GM21447 (cell line): ENCODE results near the gene KCNK5.

ENCODE experiments used
- ATAC-seq: cut with Tn5 transposase; IDR thresholded peaks from one replicate; pipeline ENCODE4 v1.9.1; 2021; ENCODE audit not compliant: unreplicated experiment

Gene KCNK5

DNA sequence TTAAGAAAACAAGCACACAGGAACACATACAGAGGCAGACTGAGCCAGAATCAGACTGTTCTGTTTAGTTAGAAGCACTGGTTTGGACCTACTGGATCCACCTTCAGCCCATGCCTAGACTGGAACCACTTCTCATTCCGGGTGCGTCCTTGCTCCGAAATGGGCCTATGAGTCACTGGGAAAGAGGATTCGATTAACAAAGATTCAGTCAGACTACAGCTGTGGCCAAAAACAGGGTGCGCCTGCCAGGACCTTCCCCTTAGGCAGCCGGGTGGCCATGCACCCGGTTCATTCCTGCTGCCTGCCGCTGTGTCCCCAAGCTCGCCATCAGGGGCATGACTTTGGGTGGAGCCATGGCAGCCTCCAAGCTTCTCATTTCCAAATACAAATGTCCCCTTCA, 14.5 kb upstream of the KCNK5 start:
- no peak for ATAC-seq

DNA sequence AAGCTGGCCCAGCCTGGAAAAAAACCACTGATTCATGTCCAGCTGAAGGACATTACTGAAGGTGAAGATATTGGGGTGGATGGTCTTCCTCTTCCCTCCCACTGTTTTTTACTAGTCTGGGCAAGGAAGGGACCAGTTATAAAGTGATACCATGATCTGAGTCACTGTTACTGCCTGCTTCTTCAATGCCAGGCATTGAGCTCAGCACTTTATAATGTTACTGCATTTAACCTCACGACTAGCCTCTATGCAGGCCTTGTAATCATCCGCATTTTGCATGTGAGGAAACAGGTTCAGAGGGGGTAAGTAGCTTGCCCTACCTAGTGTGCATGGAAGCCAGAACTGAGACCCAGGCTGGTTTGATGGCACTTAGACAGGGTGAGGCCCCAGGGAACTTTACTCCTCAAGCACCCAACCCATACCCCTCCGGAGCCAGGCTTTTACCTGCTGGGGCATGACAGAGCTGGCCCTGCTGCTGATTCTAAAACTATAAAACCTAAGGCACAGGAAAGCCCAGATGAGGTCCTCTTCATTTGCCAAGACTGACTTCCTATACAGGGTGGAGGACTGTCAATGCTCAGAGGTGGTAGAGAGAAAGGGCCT, 11.0 kb upstream of the KCNK5 start:
- no peak for ATAC-seq

- ATAC-seq, result no peak
Measured at GRCh38 chr6:39239527-39240154, 10.4 kb upstream of the KCNK5 start.

DNA sequence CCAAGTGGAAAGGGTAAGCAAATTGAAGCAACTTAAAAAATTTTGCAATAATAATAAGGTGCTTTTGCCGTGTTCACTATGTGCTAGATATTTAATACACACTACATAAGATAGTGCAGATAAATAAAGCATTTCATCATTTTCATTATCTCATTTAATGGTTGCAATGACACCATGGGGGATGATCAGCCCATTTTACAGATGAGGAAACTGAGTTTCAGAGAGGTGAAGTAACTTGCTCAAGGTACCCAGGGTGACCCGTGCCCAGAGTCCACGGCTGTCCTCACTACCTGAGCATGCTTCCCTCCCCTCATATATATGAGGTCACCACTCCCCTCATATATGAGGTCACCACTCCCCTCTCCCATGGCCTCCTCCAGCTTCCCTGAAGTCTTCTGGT, 7.5 kb upstream of the KCNK5 start:
- ATAC-seq, result no peak

DNA sequence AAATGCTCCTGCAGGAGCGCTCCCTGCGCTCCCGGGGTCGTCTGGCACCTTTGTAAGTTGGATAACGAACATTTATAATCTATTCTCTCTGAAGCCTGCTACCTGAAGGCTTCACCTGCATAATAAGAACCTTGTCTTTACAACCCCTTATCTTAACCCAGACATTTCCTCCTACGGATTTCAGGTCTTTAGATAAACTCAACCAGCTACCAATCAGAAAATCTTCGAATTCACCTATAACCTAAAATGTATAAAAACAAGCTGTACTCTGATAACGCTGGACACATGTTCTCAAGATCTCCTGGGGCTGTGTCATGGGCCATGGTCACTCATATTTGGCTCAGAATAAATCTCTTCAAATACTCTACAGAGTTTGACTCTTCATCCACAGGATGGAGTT, 4.1 kb upstream of the KCNK5 start:
- no peak for ATAC-seq

DNA sequence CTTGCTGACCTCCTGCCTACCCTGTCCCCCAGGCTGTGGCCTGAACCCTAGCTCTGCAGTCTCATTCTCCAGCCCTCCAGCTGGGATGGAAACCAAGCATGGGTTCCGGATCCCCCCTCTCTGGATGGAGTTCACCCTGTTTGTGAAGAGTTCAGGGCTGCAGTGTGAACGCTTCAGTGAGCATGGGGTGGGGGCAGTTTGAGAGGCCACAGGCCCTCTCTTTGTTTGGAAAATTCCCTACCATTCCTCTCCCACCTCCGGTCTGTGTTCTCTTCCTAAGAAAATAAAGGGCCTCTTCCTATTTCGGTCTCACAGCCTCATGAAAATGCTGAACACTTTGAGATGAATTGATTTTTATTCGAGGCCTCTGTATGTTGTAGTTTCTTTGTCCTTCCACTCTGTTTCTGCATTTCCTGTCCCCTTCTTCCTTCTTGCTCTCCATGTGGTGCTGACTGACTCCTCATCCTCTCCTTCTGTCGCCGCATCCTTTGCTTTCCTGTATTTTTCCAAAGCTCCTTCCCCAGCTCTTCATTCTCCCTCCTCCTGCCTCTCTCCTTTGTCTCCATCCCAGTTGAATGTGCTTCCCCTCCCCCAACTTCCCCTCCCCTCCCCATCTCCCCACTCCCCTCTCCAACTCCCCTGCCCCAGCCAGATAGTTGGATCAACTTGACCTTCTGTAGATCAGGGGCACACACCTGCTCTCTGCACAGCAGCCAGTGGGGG, 2.4 kb upstream of the KCNK5 start:
- ATAC-seq, result no peak

- ATAC-seq, result no peak
Measured at GRCh38 chr6:39230654-39231035, 1.4 kb upstream of the KCNK5 start.

DNA sequence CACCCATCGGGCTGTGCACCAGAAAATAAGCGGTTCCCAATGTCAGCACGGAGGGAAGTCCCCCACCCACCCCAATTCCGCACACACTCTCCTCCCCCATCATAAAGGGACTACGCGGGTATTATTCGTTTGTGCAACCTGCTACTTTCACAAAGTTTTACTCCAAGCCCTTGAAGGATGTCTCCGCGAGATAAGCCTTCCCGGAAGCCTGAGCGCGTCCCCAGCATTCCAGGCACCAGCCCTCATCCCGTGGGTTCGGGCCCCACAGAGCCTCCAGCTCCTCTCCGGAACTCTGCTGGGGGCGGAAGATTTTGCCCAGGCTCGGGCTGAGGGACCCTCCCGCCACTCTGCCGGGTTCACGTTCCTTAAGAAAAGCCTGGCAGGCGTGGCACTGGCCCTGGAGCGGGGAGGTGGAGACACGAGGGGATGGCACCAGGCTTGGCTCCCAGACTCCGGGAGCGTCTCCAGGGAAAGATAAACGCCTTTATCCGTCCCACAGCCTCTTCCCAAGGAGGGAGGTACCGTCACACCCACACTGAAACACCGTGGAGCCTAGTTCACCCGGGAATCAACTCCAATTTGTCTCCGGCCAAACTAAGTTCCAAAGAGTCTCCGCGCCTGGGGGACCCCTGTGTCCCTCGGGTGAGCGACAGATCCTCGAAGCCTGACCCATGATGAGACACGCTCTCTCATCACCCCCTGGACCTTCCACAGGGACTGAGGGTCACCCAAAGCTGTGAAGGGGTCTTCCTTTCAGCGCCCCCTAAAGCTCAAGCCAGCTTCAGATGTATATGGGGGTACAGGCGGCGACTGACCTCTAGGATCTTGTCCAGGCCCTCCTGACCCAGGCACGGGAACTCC, 934 bp downstream of the KCNK5 start:
- ATAC-seq, result no peak

- no peak for ATAC-seq
Measured at GRCh38 chr6:39227476-39227875, 1.8 kb downstream of the KCNK5 start.

DNA sequence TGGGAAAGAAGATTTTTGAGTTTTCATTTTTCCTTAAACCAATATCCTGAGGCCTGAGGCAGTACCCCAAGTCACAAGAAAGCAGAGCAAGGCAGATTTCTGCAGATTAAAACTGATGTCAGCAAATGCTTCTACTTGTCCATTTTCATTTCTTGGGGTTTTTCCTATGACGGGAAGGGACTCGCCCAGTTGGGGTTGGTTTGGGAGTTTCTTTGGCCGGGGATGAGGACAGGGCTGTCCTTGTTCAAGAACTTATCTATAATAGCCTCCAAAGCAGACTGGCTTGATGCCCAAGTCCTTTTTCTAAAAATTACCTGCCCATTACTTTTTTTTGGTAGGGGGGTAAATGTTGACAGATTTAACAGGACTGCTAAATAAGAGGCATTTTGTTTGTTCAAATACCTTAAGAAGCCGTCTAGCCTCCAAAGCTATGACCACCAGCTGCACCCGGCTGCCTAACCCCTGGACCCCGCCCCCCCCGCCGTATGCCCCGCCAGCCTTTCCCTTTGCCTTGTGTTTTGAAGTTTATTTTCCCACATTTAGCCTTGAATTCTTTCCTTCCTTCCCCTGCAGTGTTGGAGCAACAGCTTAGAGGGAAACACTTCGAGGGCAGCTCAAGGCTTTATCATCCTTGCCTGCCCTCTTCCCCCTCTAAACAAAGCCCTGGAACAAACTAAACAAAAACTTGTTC, 2.5 kb downstream of the KCNK5 start:
- no peak for ATAC-seq

GRCh38 chr6:39225946-39226437, 3.3 kb downstream of the KCNK5 start:
- no peak for ATAC-seq

GRCh38 chr6:39225543-39225942, 3.7 kb downstream of the KCNK5 start:
- ATAC-seq, result no peak

DNA sequence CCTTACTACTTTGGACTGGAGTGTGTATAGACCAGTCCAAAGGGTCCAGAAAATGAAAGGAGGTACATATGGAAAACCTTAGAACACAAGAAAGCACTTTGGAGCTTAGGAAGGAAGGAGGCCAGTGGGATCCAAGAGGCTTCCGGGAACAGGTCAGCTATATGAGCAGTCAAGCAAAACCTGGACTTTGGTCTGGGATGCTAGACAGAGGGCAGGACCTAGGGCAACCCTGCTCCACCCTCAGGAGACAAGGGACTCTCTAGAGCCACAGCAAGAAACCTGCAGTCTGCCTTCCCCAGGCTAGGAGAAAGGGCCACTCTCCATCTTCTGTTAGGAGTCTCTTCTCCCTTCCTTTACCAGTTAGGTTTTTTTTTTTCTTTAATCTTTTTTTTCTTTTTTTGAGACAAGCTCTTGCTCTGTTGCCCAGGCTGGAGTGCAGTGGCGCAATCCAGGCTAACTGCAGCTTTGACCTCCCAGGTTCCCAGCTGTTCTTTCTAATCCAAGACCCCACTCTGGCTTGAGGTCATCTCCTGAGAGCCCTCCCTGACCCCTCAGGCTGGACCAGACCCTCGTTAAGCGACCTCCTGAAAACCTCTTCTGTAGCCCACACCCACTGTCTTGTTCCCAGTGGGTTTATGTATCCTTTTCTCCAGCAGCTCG, 4.6 kb downstream of the KCNK5 start:
- ATAC-seq, result no peak

DNA sequence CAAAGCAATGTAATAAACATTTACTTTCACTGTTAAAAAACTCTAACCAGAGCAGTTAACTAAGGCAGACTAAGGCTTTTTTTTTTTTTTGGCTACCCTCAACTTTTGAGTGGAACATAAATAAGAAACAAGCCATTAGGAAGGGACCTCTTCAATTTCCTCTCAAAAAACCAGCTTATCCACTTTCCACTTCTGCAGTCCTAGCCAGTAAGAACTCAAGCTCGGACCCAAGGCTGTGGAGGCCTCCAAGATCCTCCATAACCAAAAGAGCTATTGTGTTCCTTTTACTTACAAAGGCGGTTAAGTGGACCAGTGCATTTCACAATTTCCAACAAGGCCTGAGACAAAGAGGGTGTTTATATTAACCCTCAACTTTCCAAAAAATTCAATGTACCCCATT, 5.3 kb downstream of the KCNK5 start:
- no peak for ATAC-seq

GRCh38 chr6:39223555-39223954, 5.7 kb downstream of the KCNK5 start:
- ATAC-seq, result no peak

GRCh38 chr6:39223061-39223460, 6.2 kb downstream of the KCNK5 start:
- ATAC-seq, result no peak

DNA sequence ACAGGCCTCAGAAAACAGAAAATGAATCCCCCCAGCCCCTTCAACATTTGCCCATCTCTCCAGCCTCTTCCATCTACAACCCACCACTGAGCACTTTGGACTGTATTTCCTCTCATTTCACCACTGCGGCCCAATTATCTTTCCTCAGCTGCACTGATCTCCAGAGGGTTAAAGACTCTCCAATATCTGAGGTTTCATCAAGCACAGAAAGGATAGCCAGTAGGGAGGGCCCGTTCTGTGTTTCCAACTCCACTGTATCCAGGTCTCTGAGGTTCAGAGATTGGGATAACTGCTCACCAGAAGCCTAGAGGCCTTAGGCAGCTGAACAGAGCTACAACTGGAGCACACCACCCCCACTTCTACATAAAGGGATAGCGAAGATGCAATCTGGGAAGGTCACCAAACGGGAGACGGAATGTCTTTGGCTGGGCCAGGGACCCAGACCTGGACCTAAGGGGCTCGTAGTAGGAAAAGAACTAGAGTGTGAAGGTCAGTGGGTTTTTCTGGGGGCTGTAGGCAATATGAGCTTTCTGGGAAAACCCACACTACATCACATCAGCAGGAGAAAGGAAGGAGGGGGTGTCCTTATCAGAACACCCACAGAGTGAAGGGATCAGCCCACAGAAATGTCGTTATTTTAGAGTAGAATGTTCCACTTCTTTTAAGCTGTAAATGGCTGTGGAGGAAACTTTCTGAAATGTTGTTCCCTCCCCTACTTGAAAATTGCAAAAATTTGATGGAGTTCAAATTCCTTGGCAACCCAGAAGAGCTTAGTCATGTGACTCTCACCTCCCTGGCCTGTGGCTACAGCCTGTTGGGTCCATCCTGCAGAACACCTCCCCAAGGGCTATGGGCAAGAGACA, 7.3 kb downstream of the KCNK5 start:
- ATAC-seq, result no peak

- no peak for ATAC-seq
Measured at GRCh38 chr6:39221115-39221514, 8.2 kb downstream of the KCNK5 start.

GRCh38 chr6:39218868-39219567, 10.3 kb downstream of the KCNK5 start:
- no peak for ATAC-seq
